PC-3 (cell line): Measurements from ENCODE around the gene ALG8. TPM values are rescaled to one million over a fixed set of nuclear protein-coding genes. Genes with fewer than 3 reads are reported as not detected.

Source experiments
- ATAC-seq: fragments of 200-7000 bp; cut with Tn5 transposase; 2 replicates; pipeline ENCODE4 v1.9.1; 2020; ENCODE audit warnings: mild to moderate bottlenecking, moderate library complexity
- BruUV-seq: library from RNA; stranded (reverse); fragments of 400-500 nt; replicated peaks from 2 replicates; lab custom pipeline; 2021; lab: Mats Ljungman, UMichigan
- CTCF ChIA-PET: fragments of 300-600 bp; sonication (Branson Sonifier 250); formaldehyde crosslinking; loops from one replicate; lab custom pipeline; 2022; ENCODE audit warnings: antibody characterized with exemption; lab: Charles Lee
- POLR2A ChIA-PET: fragments of 300-600 bp; sonication (Branson Sonifier 250); formaldehyde crosslinking; loops from one replicate; lab custom pipeline; 2022; ENCODE audit warnings: antibody characterized with exemption; ENCODE audit not compliant: unreplicated experiment; lab: Charles Lee
- DNase-seq: peaks from one replicate; pipeline ENCODE4 v3.0.0-alpha.2; 2015
- H2AFZ ChIP-seq: fragments of 300-600 bp; sonication (generic); 2 replicates; pipeline ENCODE4 v1.6.0; 2016; ENCODE audit warnings: antibody characterized with exemption, low read length
- H3F3A ChIP-seq: fragments of 300-600 bp; sonication (generic); one replicate; pipeline ENCODE4 v1.6.0; 2017; ENCODE audit warnings: antibody characterized with exemption, low read length, control low read depth, mild to moderate bottlenecking; ENCODE audit not compliant: unreplicated experiment
- H3K27ac ChIP-seq: fragments of 300-600 bp; sonication (generic); 2 replicates; pipeline ENCODE4 v1.5.1; 2016; ENCODE audit warnings: mild to moderate bottlenecking, low read length
- H3K27me3 ChIP-seq: fragments of 300-600 bp; sonication (generic); 2 replicates; pipeline ENCODE4 v1.6.1; 2016; ENCODE audit warnings: low read length, mixed read lengths
- H3K36me3 ChIP-seq: fragments of 300-600 bp; sonication (generic); 2 replicates; pipeline ENCODE4 v1.6.1; 2016; ENCODE audit warnings: low read depth, mixed run types, low read length, mixed read lengths
- H3K4me1 ChIP-seq: fragments of 300-600 bp; sonication (generic); 2 replicates; pipeline ENCODE4 v1.5.1; 2016; ENCODE audit warnings: low read length; ENCODE audit not compliant: insufficient read depth
- H3K4me2 ChIP-seq: fragments of 300-600 bp; sonication (generic); 2 replicates; pipeline ENCODE4 v1.6.0; 2016; ENCODE audit warnings: low read length
- H3K4me3 ChIP-seq: fragments of 300-600 bp; sonication (generic); 2 replicates; pipeline ENCODE4 v1.5.1; 2016; ENCODE audit warnings: mild to moderate bottlenecking, low read length, mixed read lengths
- H3K79me2 ChIP-seq: fragments of 300-600 bp; sonication (generic); 2 replicates; pipeline ENCODE4 v1.6.1; 2017; ENCODE audit warnings: low read length, mixed read lengths
- H3K9ac ChIP-seq: fragments of 300-600 bp; sonication (generic); 2 replicates; pipeline ENCODE4 v1.6.0; 2016; ENCODE audit warnings: mild to moderate bottlenecking, low read length
- H3K9me2 ChIP-seq: fragments of 300-600 bp; sonication (generic); replicated peaks from 2 replicates; pipeline ENCODE4 v1.6.1; 2016; ENCODE audit warnings: mixed run types, low read length, mixed read lengths
- H3K9me3 ChIP-seq: fragments of 300-600 bp; sonication (generic); 2 replicates; pipeline ENCODE4 v1.6.1; 2016; ENCODE audit warnings: low read length, mixed read lengths
- H4K20me1 ChIP-seq: fragments of 300-600 bp; sonication (generic); 2 replicates; pipeline ENCODE4 v1.6.1; 2016; ENCODE audit warnings: low read length, mixed read lengths
- CTCF ChIP-seq: fragments of 300-600 bp; sonication (generic); conservative IDR thresholded peaks from 2 replicates; pipeline ENCODE4 v1.5.1; 2017; ENCODE audit warnings: antibody characterized with exemption, low read depth, mild to moderate bottlenecking, low read length
- EZH2 ChIP-seq: fragments of 300-600 bp; sonication (generic); IDR thresholded peaks from one replicate; pipeline ENCODE4 v1.6.1; 2017; ENCODE audit warnings: antibody characterized with exemption, mild to moderate bottlenecking, low read length; ENCODE audit not compliant: unreplicated experiment
- EZH2phosphoT487 ChIP-seq: fragments of 300-600 bp; sonication (generic); IDR thresholded peaks from 2 replicates; pipeline ENCODE4 v1.6.1; 2018; ENCODE audit warnings: mild to moderate bottlenecking, antibody characterized with exemption, low read length, borderline replicate concordance
- intact Hi-C: fragments of 100-400 bp; cut with micrococcal nuclease; formaldehyde crosslinking; loops from 2 replicates; pipeline ENCODE4 v1.9.0; 2023
- total RNA-seq: library from RNA; depleted of rRNA; stranded (reverse); fragments of >200 nt; gene quantifications from 2 replicates; pipeline ENCODE4 v1.2.3, GENCODE V29; 2014

Gene ALG8
- total RNA-seq, 1 experiment from 2014 or later: 73.6 TPM

GRCh38 chr11:78067704-78068103 lies 71.7 kb downstream of the ALG8 start:
- Histone ChIP-seq H3K9ac (no peak overlapping the region), H3K9me2 (no peaks in the 10 kb centered on the region), H3K9me3 (no peaks in the 10 kb centered on the region), H3K4me3 (no peak overlapping the region), H3K36me3 (peaks cover 41% of the 10 kb centered on the region), H2AFZ (no peak overlapping the region), H3K27ac (no peak overlapping the region), H3K4me2 (no peak overlapping the region), H3K79me2 (peaks cover 16% of the 10 kb centered on the region), H3K27me3 (no peaks in the 10 kb centered on the region), H4K20me1 (no peaks in the 10 kb centered on the region), H3F3A (no peaks in the 10 kb centered on the region), H3K4me1 (no peaks in the 10 kb centered on the region)
- DNase-seq (no peak), ATAC-seq (no peak)
- TF ChIP-seq CTCF (no peak), EZH2 (no peak)
- ChIA-PET CTCF (no interaction called here), POLR2A (no interaction called here)
- BruUV-seq: no TSS peak
- intact Hi-C loops: no loop called here

GRCh38 chr11:78066471-78066870 lies 73.0 kb downstream of the ALG8 start:
- Histone ChIP-seq H3K27me3 (no peaks in the 10 kb centered on the region), H3K4me2 (no peak overlapping the region), H3K79me2 (0 out of 2 replicates have a peak, but pooled peaks cover 7% of the 10 kb centered on the region), H3K4me1 (no peaks in the 10 kb centered on the region), H3K9me3 (no peaks in the 10 kb centered on the region), H2AFZ (no peak overlapping the region), H4K20me1 (no peaks in the 10 kb centered on the region), H3K27ac (no peak overlapping the region), H3F3A (no peaks in the 10 kb centered on the region), H3K9me2 (no peaks in the 10 kb centered on the region), H3K9ac (no peak overlapping the region), H3K36me3 (peaks cover 31% of the 10 kb centered on the region), H3K4me3 (no peak overlapping the region)
- intact Hi-C loops: no loop called here
- DNase-seq: no peak
- no TSS peak for BruUV-seq
- ATAC-seq: no peak; the same call in 1 of the 2 replicates
- POLR2A ChIA-PET: no interaction called here
- CTCF ChIA-PET: interaction anchor here (0.7 kb wide), 1 partner anchor 15 kb away, joined by 3 read pairs; no protein-coding TSS in a partner anchor
- no peak for TF ChIP-seq EZH2
- TF ChIP-seq CTCF: no peak
- no peak for TF ChIP-seq EZH2phosphoT487

- no peak overlapping the region for H3K27ac ChIP-seq
- no peaks in the 10 kb centered on the region for H3K79me2 ChIP-seq
- no peak overlapping the region for H3K4me2 ChIP-seq
- peaks cover 19% of the 10 kb centered on the region for H3K36me3 ChIP-seq
- no peaks in the 10 kb centered on the region for H4K20me1 ChIP-seq
- TF ChIP-seq EZH2: no peak
- TF ChIP-seq EZH2phosphoT487: no peak
- no peak for TF ChIP-seq CTCF
- H3K4me1 ChIP-seq: no peaks in the 10 kb centered on the region
- H3K9ac ChIP-seq: no peak overlapping the region
- H3K9me2 ChIP-seq: no peaks in the 10 kb centered on the region
- H3F3A ChIP-seq: no peaks in the 10 kb centered on the region
- H2AFZ ChIP-seq: no peak overlapping the region
- no TSS peak for BruUV-seq
- ATAC-seq (no peak), DNase-seq (no peak)
- H3K9me3 ChIP-seq: no peaks in the 10 kb centered on the region
- no peaks in the 10 kb centered on the region for H3K27me3 ChIP-seq
- ChIA-PET CTCF (no interaction called here), POLR2A (no interaction called here)
- intact Hi-C loops: no loop called here
- no peak overlapping the region for H3K4me3 ChIP-seq
These were observed 74.2 kb downstream of the ALG8 start for GRCh38 chr11:78065203-78065602.
